ENCODE results near the gene USP9X.

- TF ChIP-seq POLR2A (IDR thresholded peaks at IDR 0.05; ENCODE audit: low read length) (no peak), GATA1 (IDR thresholded peaks at IDR 0.05; ENCODE audit: low read depth, low read length) (no peak)
These were observed 151.4 kb downstream of the USP9X start for GRCh38 chrX:41236629-41237028.

All from erythroblast (primary cell).